Neural cell (in vitro differentiated cells): ENCODE results near the gene AP3S1.

Experiments used
- CTCF ChIP-seq: fragments of 450-650 bp; IDR thresholded peaks from 2 replicates; pipeline ENCODE4 v1.5.1; 2014; ENCODE audit warnings: antibody characterized with exemption, mild to moderate bottlenecking, moderate library complexity; ENCODE audit not compliant: poor library complexity, severe bottlenecking
- POLR2AphosphoS5 ChIP-seq: IDR thresholded peaks from 2 replicates; pipeline ENCODE4 v1.6.1; 2012
- RAD21 ChIP-seq: fragments of 450-650 bp; conservative IDR thresholded peaks from 2 replicates; pipeline ENCODE4 v1.6.1; 2014; ENCODE audit warnings: antibody characterized with exemption, mild to moderate bottlenecking, moderate library complexity
- REST ChIP-seq: IDR thresholded peaks from 2 replicates; pipeline ENCODE4 v1.6.1; 2012; ENCODE audit warnings: borderline replicate concordance

GRCh38 chr5:115817386-115817785, 24.3 kb upstream of the AP3S1 start:
- TF ChIP-seq CTCF (no peak), RAD21 (no peak), POLR2AphosphoS5 (no peak), REST (no peak)
